Activated naive CD4-positive, alpha-beta T cell treated with anti-CD3 and anti-CD28 coated beads, Interleukin-2, amount 50 U/mL, for 24 hours (primary cell): ENCODE results near the gene CMIP.

Source experiments
- H3K27ac Mint-ChIP-seq: one replicate; pipeline ENCODE4 v1.8.0; 2021; ENCODE audit warnings: mild to moderate bottlenecking, mixed read lengths
- H3K27me3 Mint-ChIP-seq: one replicate; pipeline ENCODE4 v1.8.0; 2021; ENCODE audit warnings: mixed read lengths
- H3K36me3 Mint-ChIP-seq: one replicate; pipeline ENCODE4 v1.8.0; 2021; ENCODE audit warnings: mixed read lengths
- H3K4me1 Mint-ChIP-seq: one replicate; pipeline ENCODE4 v1.8.0; 2021; ENCODE audit warnings: mixed read lengths
- H3K4me3 Mint-ChIP-seq: one replicate; pipeline ENCODE4 v1.8.0; 2021; ENCODE audit warnings: mild to moderate bottlenecking, mixed read lengths
- H3K9me3 Mint-ChIP-seq: one replicate; pipeline ENCODE4 v1.8.0; 2021; ENCODE audit warnings: mixed read lengths

CMIP gene

GRCh38 chr16:81473969-81474959, 29.7 kb downstream of the CMIP start:
- Mint-ChIP-seq H3K36me3 (peaks cover 4% of the 10 kb centered on the region), H3K27ac (no peak overlapping the region)

GRCh38 chr16:81477697-81478693, 33.4 kb downstream of the CMIP start:
- no peaks in the 10 kb centered on the region for H3K27me3 Mint-ChIP-seq
- H3K36me3 Mint-ChIP-seq = peaks cover 8% of the 10 kb centered on the region
- peak overlapping the region; percentile 44 for H3K4me3 Mint-ChIP-seq
- H3K9me3 Mint-ChIP-seq = no peaks in the 10 kb centered on the region
- H3K27ac Mint-ChIP-seq = no peak overlapping the region
- H3K4me1 Mint-ChIP-seq = peaks cover 83% of the 10 kb centered on the region

More at GRCh38 chr16:81473969-81474959, 29.7 kb downstream of the CMIP start:
- no peak overlapping the region for H3K4me3 Mint-ChIP-seq
- H3K4me1 Mint-ChIP-seq = peaks cover 89% of the 10 kb centered on the region
- no peaks in the 10 kb centered on the region for H3K27me3 Mint-ChIP-seq
- H3K9me3 Mint-ChIP-seq = no peaks in the 10 kb centered on the region

- Mint-ChIP-seq H3K9me3 (no peaks in the 10 kb centered on the region), H3K4me1 (peaks cover 84% of the 10 kb centered on the region), H3K4me3 (no peak overlapping the region), H3K27me3 (no peaks in the 10 kb centered on the region), H3K27ac (no peak overlapping the region), H3K36me3 (peaks cover 8% of the 10 kb centered on the region)
These were observed 34.4 kb downstream of the CMIP start for GRCh38 chr16:81478876-81479511.

GRCh38 chr16:81480606-81481206, 36.1 kb downstream of the CMIP start:
- no peak overlapping the region for H3K4me3 Mint-ChIP-seq
- no peaks in the 10 kb centered on the region for H3K27me3 Mint-ChIP-seq
- H3K27ac Mint-ChIP-seq = no peak overlapping the region
- no peaks in the 10 kb centered on the region for H3K9me3 Mint-ChIP-seq
- H3K36me3 Mint-ChIP-seq = peaks cover 8% of the 10 kb centered on the region
- peaks cover 79% of the 10 kb centered on the region for H3K4me1 Mint-ChIP-seq

GRCh38 chr16:81481207-81481821, 36.7 kb downstream of the CMIP start:
- peaks cover 4% of the 10 kb centered on the region for H3K36me3 Mint-ChIP-seq
- H3K4me3 Mint-ChIP-seq = no peak overlapping the region
- no peak overlapping the region for H3K27ac Mint-ChIP-seq
- H3K4me1 Mint-ChIP-seq = peaks cover 74% of the 10 kb centered on the region
- no peaks in the 10 kb centered on the region for H3K27me3 Mint-ChIP-seq
- no peaks in the 10 kb centered on the region for H3K9me3 Mint-ChIP-seq

GRCh38 chr16:81482329-81483063, 37.9 kb downstream of the CMIP start:
- Mint-ChIP-seq H3K4me1 (peaks cover 63% of the 10 kb centered on the region), H3K4me3 (no peak overlapping the region), H3K9me3 (no peaks in the 10 kb centered on the region), H3K27me3 (no peaks in the 10 kb centered on the region), H3K27ac (peak overlapping the region; percentile 51), H3K36me3 (peaks cover 4% of the 10 kb centered on the region)

GRCh38 chr16:81483064-81483969, 38.7 kb downstream of the CMIP start:
- Mint-ChIP-seq H3K36me3 (peaks cover 4% of the 10 kb centered on the region), H3K9me3 (no peaks in the 10 kb centered on the region), H3K4me1 (peaks cover 58% of the 10 kb centered on the region), H3K27ac (peak overlapping the region; percentile 51), H3K4me3 (no peak overlapping the region), H3K27me3 (no peaks in the 10 kb centered on the region)

- Mint-ChIP-seq H3K27ac (no peak overlapping the region), H3K27me3 (no peaks in the 10 kb centered on the region), H3K36me3 (peaks cover 4% of the 10 kb centered on the region), H3K9me3 (no peaks in the 10 kb centered on the region), H3K4me1 (peaks cover 60% of the 10 kb centered on the region), H3K4me3 (no peak overlapping the region)
These were observed 39.5 kb downstream of the CMIP start for GRCh38 chr16:81483970-81484595.

GRCh38 chr16:81484908-81485624, 40.5 kb downstream of the CMIP start:
- Mint-ChIP-seq H3K4me1 (peaks cover 55% of the 10 kb centered on the region), H3K27me3 (no peaks in the 10 kb centered on the region), H3K36me3 (peaks cover 2% of the 10 kb centered on the region), H3K9me3 (no peaks in the 10 kb centered on the region), H3K4me3 (no peak overlapping the region), H3K27ac (no peak overlapping the region)

- Mint-ChIP-seq H3K27ac (no peak overlapping the region), H3K27me3 (no peaks in the 10 kb centered on the region), H3K4me1 (peaks cover 50% of the 10 kb centered on the region), H3K36me3 (peaks cover 2% of the 10 kb centered on the region), H3K4me3 (no peak overlapping the region), H3K9me3 (no peaks in the 10 kb centered on the region)
These were observed 41.4 kb downstream of the CMIP start for GRCh38 chr16:81485824-81486539.

GRCh38 chr16:81486540-81487061, 42.0 kb downstream of the CMIP start:
- Mint-ChIP-seq H3K9me3 (no peaks in the 10 kb centered on the region), H3K36me3 (peaks cover 2% of the 10 kb centered on the region), H3K4me3 (no peak overlapping the region), H3K4me1 (peaks cover 46% of the 10 kb centered on the region), H3K27me3 (no peaks in the 10 kb centered on the region), H3K27ac (no peak overlapping the region)

GRCh38 chr16:81487301-81487720, 42.7 kb downstream of the CMIP start:
- Mint-ChIP-seq H3K27ac (no peak overlapping the region), H3K4me3 (no peak overlapping the region), H3K4me1 (peaks cover 48% of the 10 kb centered on the region), H3K27me3 (no peaks in the 10 kb centered on the region), H3K36me3 (peaks cover 2% of the 10 kb centered on the region), H3K9me3 (no peaks in the 10 kb centered on the region)
